Right ventricle myocardium inferior (tissue), 1 donor: ENCODE data around the gene UBE2O. TPM values are rescaled to one million over a fixed set of nuclear protein-coding genes. Genes with fewer than 3 reads are reported as not detected.
A peak's percentile ranks its signal among the peaks of the same experiment; 100 is the strongest.

ENCODE experiments used
- ATAC-seq: fragments of 200-7000 bp; cut with Tn5 transposase; one replicate; pipeline ENCODE4 v1.9.1; 2020; ENCODE audit warnings: mild to moderate bottlenecking, moderate library complexity
- DNase-seq: peaks from one replicate; pipeline ENCODE4 v3.0.0; 2021; ENCODE audit errors: missing footprints
- intact Hi-C: fragments of 100-400 bp; cut with DNase I; formaldehyde crosslinking; loops from one replicate; pipeline ENCODE4 v1.11.0; 2022
- total RNA-seq: library from RNA; stranded (reverse); fragmentation: NEBNext Ultra II Directional; extraction: Animal tissue kit (Norgen Biotek cat#: 25700); gene quantifications from one replicate; pipeline ENCODE4 v1.2.1, GENCODE V29; 2021
- donor health status: DM: no; HTN: yes; CAD: no; lungs with severe emphysema.

Gene UBE2O
- total RNA-seq, 1 donor from 2014 or later = 35.4 TPM

DNA sequence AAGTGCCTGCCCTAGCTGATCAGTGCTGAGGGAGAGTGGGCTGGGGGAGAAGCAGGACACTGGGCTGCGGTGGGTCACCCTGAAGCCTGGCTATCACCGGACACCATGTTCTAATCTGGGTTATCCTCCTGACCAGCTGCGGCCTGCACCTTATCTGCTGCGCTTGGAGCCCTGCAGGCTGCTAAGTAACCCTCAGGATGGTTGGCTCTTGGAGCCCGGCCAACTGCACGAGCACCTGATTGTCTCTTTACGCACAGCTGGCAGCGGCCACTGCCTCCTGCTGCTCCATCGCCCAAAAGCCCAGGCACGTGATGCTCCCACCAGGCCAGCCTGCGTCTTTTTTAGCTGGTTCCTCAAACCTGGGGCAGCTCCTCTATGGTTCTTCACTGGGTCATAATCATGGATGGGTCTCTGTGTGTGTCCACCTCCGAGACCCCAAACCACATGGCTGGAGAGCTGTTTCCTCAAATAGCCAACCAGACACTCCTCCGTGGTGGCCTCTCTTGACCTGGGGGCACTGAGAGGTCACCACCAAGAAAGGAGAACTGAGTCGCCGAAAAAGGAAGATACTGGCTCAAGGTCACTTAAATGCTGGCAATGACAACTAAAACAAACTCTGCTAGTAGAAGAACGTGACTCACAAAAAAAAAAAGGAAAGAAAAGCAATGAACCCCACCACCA lies 46.8 kb downstream of the UBE2O start:
- peak; percentile 80 for DNase-seq
- intact Hi-C loops = loop anchor here (2.0 to 5.0 kb wide), 2 partner anchors 53 to 96 kb away; partner anchors contain the start of gene RHBDF2

DNA sequence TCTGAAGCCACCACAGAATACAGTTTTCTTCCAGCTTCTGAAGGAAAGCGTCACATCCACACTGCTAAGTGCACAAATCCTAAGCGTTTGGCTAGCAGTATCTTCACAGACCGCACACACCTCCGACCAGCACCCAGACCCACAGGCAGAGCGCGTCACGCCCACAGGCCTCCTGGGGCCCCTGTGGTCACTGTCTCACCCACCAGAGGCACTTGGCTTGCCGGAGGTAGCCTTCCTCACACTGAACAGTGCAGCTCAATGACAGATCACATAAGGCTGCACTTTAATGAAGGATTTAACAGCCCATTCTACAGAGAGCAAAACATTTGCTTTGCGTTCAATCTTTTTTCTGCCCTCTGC lies 47.4 kb downstream of the UBE2O start:
- ATAC-seq (no peak), DNase-seq (no peak)
- intact Hi-C loops = loop anchor here (5.0 kb wide), 1 partner anchor 97 kb away; the partner anchor contains the start of gene RHBDF2

More for the DNA sequence above, 46.8 kb downstream of the UBE2O start:
- ATAC-seq = peak; percentile 69

DNA sequence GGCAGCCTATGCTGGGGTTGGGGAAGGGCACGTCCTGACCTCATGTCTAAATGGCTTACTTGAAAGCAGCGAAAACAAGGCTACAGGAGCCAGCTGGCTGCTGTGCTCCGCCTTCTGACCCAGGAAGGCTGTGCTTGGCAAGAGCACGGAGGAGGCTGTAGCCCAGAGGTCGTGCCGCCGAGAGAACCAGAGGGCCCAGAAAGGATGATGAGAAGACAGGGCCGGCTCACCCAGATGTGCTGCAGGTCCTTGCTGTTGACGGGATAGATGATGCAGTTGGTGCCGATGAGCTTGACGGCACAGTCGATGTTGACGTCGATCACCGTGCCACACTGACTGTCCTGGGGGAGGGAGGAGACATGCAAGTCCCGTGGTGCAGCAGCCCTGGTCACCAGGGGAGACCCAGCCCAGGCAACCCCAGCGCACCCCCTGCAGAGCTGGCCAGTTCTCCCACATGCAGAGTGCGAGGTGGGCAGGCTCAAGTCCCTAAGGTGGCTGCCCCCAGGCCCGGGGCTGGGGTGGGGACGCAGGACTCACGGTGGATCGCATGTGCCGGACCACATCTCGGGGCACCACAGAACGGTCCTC lies 47.9 kb downstream of the UBE2O start:
- intact Hi-C loops = loop anchor here (5.0 kb wide), 1 partner anchor 97 kb away; the partner anchor contains the start of gene RHBDF2
- DNase-seq (peak; percentile 82), ATAC-seq (peak; percentile 80)

DNA sequence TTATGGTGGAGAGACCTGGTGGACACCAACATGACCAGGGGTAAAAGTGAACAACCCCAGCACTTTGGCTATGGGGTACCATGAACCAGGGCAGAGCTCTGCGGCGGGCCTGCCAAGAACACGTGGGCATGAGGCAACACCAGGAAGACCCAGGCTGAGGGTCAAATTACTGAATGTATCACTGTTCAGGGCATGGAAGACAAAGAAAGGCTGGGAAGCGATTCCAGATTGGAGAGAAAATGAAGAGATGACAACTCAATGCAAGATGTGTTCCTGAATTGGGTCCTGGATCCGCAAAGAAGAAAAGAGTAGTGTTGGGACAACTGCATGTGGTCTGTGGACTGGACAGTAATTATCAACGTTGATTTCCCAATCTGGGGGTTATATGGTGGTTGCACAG lies 48.7 kb downstream of the UBE2O start:
- intact Hi-C loops = no loop called here
- ATAC-seq (no peak), DNase-seq (peak; percentile 26)

DNA sequence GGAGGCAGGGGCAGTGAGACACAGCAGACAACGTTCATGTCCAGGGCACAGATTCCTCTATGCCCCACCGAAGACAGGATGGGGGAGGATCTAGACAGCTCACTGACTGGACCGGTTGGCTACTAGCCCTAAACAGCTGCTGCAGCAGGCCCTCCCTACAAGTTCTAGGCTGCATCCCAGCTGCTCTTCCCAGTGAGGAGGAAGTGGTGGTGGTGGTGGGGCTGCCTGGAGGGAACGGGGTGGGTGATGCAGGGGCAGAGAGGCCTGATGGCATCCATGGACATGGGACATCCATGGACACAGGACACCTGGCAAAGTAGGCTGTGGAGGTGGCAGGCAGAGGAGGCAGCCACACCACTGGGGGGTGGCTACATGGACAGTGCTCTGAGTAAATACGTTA lies 50.2 kb downstream of the UBE2O start:
- intact Hi-C loops = no loop called here
- ATAC-seq (no peak), DNase-seq (peak; percentile 41)

DNA sequence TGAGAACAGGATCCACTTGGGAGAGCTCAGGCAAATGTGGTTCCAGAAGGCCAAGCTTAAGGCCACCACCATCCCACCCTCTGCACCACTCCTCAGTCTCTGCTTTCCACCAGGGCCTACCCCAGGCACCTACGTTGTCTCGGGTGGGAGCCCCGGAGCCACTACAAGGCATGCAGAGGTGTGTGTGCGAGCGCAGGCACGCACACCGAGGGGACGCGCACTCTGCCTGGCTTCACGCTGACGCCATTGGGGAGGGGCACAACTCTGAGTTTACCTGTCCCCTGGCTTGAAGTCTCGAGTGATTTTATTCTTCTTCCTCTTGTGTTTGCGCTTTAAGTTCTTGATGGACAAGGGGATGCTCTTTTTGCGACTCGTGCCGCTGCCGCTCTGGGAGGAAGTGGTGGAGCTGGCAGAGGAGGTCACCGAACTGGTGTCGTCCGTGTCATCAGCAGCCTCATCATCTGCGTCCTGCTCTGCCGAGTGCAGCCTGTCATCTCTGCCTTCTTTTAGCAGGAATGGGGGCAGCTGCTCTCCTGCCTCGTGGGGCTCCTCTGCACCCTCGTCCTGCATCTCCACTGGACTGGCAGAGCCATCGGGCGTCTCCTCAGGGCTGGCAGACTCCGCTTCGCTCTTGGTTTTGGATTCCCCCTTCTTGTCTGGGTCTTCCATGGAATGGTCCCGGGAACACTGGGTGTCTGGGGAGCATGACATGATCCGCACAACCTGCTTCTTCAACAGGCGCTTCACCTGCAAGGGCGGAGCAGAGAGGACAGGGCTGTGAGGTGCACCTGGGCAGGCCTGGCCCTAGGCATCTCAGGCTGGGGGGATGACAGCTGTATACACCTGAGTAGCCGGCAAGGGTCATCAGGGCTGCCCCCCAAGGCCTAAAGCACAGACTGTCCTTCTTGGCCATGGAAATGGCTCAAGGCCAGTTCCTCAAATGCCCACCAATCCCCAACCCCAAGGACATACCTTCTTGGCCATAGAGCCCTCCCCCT lies 53.5 kb downstream of the UBE2O start:
- DNase-seq (peak; percentile 54), ATAC-seq (no peak)
- intact Hi-C loops = loop anchor here (2.0 to 5.0 kb wide), 2 partner anchors 47 to 95 kb away; partner anchors contain the start of gene PRPSAP1

DNA sequence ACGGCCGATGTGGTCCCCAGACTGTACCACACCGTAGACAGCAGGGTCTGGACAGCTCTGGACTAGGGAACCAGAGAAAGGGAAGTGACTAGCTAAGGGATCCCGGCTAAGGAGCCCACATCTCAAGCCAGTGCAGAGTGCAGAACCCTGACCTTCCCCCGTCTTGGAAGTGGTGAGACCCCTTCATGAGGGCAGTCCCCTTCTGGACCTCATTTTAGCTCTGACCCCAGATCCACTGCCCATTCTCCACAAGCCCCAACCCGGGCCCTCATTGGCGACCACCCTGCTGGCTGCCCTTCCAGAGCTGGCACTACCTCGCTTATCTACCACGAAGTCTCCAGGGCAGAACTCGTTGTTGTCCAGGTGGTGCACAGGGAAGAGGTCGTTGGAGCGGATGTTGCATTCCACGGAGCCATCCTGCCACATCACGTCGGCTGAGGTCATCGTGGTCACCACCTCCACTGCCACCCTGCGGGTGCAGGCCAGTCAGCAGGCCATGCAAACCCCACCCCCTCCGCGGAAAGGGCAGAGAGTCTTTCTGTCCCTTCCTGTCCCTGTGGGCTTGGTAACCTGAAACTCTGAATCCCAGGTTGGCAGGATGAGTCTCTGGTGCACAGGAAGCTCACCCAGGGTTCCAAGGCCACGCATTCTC lies 54.3 kb downstream of the UBE2O start:
- peak; percentile 4 for DNase-seq
- intact Hi-C loops = loop anchor here (2.0 to 5.0 kb wide), 2 partner anchors 46 to 94 kb away; partner anchors contain the start of gene PRPSAP1
- ATAC-seq = no peak

DNA sequence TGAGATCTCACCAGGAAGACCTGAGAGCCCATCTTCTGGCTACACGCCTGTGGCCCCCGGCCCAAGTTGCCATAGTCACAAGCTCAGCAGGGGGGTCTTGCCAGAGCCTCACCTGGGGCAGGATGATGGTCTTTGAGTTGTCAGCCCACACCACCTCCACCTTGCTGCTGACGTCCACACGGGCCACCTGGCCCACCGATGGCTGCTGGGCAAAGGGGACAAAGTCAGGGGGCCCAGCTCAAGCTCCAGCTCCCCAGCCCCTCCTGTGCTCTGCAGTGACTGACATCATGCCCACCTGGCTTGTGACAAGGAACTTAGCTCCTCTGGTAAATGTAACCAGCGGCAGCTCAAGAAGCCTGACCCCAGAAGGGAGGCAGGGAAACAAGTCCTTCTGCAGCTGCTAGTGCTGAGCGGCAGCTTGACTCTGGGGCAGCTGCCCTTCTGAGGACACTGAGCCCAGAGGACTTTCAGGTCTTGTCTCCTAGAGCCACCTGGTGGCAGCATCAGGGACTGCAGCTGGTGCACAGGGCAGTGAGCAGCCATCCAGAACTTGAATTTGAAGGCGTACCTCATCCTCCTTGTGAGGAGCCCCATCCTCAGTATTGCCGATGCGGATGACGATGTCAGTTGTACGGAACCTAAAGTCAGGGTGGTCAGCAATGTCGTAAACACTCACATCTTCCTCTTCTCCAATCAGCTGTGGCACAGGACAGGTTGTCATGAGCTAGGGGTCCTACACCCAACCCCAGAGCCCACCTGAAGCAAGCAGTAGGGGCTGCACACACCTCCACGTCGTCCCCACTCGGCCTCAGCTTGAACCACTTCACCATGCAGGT lies 55.0 kb downstream of the UBE2O start:
- DNase-seq = peak; percentile 93

DNA sequence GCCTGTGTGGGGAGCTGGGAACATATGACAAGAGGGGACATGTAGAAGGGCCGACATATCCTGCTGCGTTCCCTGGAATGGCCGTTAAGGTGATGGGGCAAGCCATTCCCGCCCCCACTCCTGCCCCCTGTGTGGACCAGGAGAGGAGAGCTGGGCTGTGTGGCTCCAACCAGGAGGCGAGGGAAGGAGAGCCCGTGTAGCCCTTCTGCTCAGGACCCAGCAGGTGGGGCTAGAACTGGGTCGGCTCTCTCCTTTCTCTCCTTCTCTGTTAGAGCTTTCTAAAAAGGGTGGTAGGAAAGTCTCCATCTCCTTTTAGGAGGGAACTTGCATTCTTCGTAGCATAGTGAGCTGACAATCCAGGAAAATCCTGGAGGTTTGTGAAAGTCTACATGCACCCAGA lies 55.8 kb downstream of the UBE2O start:
- intact Hi-C loops = loop anchor here (5.0 kb wide), 1 partner anchor 45 kb away; the partner anchor contains the start of gene PRPSAP1
- DNase-seq = peak; percentile 45
- ATAC-seq = no peak

More for the DNA sequence above, 55.0 kb downstream of the UBE2O start:
- intact Hi-C loops = loop anchor here (2.0 to 5.0 kb wide), 2 partner anchors 46 to 93 kb away; partner anchors contain the start of gene PRPSAP1
- ATAC-seq = peak; percentile 82

DNA sequence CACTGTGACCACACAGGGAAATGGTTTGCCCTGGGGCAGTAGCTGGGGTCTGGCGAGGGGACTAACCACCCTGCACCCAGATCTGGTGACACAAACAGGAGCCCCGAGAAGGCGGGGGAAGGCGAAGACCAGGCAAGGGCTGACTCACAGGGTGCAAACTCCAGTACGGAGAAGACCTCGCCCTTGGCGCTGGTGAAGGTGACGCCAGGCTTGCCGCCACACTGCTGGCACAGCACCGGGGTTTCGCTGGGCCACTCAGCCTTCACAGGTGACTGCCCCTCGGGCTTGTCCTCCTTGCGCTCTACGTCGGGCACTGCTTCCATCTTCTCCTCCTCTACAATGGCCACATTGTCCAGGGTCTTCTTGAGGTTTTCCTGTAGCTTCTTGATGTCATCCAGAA lies 57.0 kb downstream of the UBE2O start:
- intact Hi-C loops = loop anchor here (5.0 kb wide), 1 partner anchor 44 kb away; the partner anchor contains the start of gene PRPSAP1
- DNase-seq (no peak), ATAC-seq (no peak)

DNA sequence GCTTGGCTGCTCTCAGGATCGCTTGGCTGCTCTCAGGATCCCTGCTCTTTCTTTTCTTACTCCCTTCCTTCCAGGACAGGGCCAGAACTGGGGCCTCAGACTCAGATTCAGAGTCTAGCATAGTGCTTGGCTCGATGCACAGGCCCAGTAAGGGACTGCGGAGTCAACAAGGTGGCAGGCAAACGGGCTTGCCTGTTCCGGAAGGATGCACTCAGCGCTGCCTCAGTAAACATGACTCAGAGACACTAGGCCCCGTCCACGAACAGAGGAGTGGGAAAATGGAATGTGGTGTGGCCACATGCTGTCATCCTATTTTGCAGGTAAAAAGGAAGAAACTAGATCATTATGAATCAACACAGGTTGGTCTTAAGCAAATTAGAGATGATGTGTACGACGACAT lies 58.8 kb downstream of the UBE2O start:
- peak; percentile 16 for DNase-seq
- intact Hi-C loops = no loop called here
- no peak for ATAC-seq

DNA sequence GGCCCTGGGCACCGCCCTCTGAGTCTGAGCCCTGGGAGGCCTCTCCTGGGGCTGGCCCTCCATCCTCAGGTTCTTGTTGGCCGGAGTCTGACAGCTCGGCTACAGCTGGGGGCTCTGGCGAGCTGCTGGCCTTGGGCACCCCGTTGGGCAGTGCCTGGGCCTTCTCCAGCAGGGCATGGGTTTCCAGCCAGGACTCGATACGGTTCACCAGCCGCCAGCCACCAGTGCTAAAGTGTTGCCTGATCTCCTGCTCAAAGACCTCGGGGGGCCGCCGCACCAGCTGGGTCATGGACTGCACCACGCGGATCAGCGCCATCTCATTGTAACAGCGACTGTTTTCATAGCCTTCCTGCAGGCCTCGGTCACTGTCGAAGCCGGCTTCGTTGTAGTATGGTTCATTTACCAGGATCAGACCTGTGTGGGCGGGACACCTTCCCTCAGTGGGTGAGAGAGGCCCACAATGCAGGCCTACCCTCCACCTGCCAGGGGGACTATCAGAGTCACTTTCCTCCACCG lies 61.7 kb downstream of the UBE2O start:
- intact Hi-C loops = no loop called here
- DNase-seq = peak; percentile 66
- no peak for ATAC-seq

DNA sequence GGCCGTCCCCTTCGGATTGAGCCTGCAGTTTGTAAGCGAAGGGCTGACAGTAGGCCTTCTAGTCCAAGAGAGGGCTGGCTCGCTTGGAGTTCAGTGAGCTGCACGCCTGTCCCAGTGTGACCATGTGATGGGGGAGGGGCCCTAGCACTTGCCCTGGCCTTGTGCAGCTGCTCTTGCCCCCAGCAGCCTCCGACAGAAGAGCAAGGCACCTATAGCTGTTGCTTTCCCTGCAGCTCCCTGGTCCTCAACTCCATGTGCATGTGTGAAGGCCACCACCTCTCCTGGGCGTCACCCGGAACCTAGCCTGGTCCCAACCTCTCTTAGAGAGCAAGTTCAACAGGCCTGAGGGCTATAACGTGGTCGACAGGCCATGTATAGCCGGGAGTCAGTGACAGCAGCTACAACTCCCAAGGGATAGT lies 62.9 kb downstream of the UBE2O start:
- ATAC-seq = no peak
- DNase-seq = peak; percentile 70
- intact Hi-C loops = no loop called here

DNA sequence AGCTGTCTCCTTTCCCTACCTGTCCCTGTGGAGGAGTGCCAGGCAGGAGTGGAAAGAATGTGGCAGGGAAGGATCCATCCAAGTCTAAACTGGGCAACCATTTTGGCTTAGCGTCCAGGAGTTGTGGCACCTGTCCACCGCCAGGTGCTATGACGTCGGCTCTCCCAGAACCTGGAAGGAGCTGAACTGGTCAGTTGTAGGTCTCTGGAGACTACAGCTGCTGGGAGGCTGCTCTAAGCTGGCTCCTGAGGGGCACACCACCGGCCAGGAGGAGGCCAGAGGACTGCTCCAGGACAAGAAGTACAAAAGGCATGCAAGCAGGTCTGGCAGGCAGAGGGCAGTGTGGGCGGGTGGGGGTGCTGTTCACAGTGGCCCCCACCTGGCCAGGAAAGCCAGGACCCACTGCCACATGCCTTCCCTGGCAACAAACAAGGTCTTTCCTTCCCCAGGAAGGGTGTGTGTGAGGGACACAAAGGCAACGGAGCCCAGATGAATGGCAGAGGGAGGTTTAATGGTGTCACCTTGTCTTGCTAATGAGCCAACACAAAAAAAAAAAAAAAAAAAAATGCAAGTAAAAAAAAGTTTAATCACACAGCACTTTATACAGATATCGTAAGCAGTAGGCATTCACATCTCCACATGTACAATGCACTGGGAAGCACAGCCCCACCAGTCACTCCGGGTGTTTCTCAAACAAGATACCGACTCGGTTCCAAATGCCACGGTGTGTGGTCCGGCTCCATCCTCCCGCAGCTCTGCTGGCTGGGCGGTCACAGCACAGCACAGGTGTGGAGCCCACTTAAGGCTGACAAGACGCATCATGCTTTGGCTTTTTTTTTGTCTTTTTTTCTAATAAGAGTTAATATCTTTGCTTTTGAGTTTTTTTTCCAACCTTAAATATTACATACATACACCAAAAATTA lies 63.7 kb downstream of the UBE2O start:
- ATAC-seq (no peak), DNase-seq (peak; percentile 37)
- intact Hi-C loops = no loop called here

DNA sequence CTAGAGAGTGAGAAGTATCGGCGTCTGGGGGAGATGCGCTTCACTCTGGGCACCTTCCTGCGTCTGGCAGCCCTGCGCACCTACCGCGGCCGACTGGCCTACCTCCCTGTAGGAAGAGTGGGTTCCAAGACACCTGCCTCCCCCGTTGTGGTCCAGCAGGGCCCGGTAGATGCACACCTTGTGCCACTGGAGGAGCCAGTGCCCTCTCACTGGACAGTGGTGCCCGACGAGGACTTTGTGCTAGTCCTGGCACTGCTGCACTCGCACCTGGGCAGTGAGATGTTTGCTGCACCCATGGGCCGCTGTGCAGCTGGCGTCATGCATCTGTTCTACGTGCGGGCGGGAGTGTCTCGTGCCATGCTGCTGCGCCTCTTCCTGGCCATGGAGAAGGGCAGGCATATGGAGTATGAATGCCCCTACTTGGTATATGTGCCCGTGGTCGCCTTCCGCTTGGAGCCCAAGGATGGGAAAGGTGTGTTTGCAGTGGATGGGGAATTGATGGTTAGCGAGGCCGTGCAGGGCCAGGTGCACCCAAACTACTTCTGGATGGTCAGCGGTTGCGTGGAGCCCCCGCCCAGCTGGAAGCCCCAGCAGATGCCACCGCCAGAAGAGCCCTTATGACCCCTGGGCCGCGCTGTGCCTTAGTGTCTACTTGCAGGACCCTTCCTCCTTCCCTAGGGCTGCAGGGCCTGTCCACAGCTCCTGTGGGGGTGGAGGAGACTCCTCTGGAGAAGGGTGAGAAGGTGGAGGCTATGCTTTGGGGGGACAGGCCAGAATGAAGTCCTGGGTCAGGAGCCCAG lies 65.8 kb downstream of the UBE2O start:
- DNase-seq = peak; percentile 57
- no peak for ATAC-seq
- intact Hi-C loops = no loop called here
